ENCODE results near the gene RIMS1.

DNA sequence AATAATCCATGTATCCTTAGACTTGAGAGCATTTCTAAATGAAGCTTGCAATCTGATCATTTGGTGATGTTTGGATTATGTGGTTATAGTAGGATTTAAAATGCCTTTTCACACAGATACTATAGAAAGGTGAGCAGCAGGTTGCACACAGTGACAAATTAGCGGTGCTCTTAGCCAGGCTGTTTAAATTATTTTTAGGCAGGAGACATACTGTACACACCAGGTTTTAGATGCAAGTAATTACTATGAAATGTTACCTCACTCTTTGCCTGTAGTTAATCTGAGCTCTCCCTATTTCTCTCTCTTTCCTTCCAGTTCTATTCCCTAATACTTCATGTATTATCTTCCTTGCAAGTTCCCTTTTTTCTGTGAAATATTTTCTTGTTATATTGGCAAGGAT is 191.7 kb downstream of the RIMS1 start:
- TF ChIP-seq, protein P1, sequence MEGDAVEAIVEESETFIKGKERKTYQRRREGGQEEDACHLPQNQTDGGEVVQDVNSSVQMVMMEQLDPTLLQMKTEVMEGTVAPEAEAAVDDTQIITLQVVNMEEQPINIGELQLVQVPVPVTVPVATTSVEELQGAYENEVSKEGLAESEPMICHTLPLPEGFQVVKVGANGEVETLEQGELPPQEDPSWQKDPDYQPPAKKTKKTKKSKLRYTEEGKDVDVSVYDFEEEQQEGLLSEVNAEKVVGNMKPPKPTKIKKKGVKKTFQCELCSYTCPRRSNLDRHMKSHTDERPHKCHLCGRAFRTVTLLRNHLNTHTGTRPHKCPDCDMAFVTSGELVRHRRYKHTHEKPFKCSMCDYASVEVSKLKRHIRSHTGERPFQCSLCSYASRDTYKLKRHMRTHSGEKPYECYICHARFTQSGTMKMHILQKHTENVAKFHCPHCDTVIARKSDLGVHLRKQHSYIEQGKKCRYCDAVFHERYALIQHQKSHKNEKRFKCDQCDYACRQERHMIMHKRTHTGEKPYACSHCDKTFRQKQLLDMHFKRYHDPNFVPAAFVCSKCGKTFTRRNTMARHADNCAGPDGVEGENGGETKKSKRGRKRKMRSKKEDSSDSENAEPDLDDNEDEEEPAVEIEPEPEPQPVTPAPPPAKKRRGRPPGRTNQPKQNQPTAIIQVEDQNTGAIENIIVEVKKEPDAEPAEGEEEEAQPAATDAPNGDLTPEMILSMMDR (IDR thresholded peaks at IDR 0.05 in 4 of 5, conservative IDR thresholded peaks at IDR 0.05 in 1 of 5) = no peak
- TF ChIP-seq POLR2A (IDR thresholded peaks at IDR 0.05) = no peak

Measured in gastrocnemius medialis (tissue), 4 donors.